Measurements from ENCODE around the gene MARCHF10.

DNA sequence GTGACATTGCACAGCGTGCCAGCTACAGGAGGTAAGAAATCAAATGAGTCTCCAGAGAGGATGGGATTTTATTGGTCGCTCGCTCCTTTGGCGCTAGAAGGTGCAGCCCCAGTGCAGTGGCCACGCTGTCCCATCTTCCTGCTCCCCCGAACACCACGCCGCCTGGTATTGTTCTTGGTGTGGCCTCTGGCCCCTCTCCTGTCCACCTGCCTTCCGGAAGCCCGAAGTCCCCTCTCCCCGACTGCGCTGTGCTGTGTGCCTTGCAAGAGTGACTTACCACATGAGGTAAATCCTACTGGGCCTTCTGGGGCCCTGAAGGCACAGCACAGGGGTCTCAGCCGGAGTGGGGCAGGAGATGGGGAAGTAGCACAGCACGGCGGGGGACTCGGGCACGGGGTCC lies 58.2 kb downstream of the MARCHF10 start:
- TF ChIP-seq, protein P1, sequence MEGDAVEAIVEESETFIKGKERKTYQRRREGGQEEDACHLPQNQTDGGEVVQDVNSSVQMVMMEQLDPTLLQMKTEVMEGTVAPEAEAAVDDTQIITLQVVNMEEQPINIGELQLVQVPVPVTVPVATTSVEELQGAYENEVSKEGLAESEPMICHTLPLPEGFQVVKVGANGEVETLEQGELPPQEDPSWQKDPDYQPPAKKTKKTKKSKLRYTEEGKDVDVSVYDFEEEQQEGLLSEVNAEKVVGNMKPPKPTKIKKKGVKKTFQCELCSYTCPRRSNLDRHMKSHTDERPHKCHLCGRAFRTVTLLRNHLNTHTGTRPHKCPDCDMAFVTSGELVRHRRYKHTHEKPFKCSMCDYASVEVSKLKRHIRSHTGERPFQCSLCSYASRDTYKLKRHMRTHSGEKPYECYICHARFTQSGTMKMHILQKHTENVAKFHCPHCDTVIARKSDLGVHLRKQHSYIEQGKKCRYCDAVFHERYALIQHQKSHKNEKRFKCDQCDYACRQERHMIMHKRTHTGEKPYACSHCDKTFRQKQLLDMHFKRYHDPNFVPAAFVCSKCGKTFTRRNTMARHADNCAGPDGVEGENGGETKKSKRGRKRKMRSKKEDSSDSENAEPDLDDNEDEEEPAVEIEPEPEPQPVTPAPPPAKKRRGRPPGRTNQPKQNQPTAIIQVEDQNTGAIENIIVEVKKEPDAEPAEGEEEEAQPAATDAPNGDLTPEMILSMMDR (IDR thresholded peaks at IDR 0.05): no peak
- TF ChIP-seq POLR2A (IDR thresholded peaks at IDR 0.05): no peak

Data from testis (tissue), 2 donors.